Posterior vena cava (tissue), 2 donors: ENCODE results near the gene EBNA1BP2. TPM values are rescaled to one million over a fixed set of nuclear protein-coding genes. Genes with fewer than 3 reads are reported as not detected.
"Not testable (repeated sequence)": the region's sequence is repeated elsewhere in the genome, so short reads cannot be mapped to it uniquely, and the experiment has no call there.

ENCODE experiments used
- DNase-seq: peaks from one replicate; pipeline ENCODE4 v3.0.0-alpha.2; 2020; ENCODE audit warnings: low spot score
- intact Hi-C, 2 donors: fragments of 100-400 bp; cut with DNase I; formaldehyde crosslinking; loops; one replicate each; pipeline versions ENCODE4 v1.14.1 to v1.14.2; 2022 to 2023
- total RNA-seq, 2 donors: library from RNA; stranded (reverse); fragmentation: NEBNext Ultra II Directional; extraction: Animal tissue kit (Norgen Biotek cat#: 25700); gene quantifications; one replicate each; pipeline ENCODE4 v1.2.1, GENCODE V29; 2021
- donor health status: DM: yes; HTN: yes; CAD: no.
- donor health status: DM: yes; HTN: yes; CAD: no.

Gene EBNA1BP2
- total RNA-seq, 2 donors from 2014 or later: 27.3 to 42.4 TPM

DNA sequence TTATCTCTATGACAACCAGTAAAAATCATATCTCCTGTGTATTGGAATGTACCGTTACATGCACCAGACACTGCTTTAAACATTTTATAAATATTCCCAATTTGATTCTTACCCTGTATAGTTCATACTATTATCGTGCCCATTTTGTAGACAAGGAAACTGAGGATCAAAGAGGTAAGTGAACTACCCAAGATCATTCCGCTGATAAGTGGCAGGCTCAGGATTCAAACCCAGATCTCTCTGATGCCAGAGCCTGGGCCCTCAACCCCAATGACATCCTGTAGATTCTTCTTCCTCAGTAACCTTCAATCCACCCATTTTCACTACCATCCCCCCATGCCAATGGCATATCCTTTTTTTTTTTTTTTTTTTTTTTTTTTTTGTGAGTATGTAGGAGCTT lies 12.3 kb upstream of the EBNA1BP2 start:
- no peak for DNase-seq
- intact Hi-C loops: no loop called here

DNA sequence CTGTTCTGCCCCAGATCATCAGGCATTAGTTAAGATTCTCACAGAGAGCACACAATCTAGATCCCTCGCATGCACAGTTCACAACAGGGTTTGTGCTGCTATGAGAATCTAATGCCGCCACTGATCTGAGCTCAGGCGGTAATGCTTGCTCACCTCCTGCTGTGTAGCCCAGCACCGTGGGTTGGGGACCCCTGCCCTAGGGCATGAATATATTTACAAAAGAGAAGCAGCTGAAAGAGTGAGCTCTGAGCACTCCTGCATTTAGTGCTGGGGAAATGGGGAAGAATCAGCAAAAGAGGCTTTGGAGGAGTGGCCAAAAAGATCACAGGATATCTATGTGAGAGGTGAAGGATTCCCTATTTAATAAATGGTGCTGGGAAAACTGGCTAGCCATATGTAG lies 5.6 kb upstream of the EBNA1BP2 start:
- DNase-seq: no peak
- intact Hi-C loops: loop anchor here in 1 of 2 donors (10.0 kb wide), 1 partner anchor 1167 kb away; no protein-coding TSS in a partner anchor

GRCh38 chr1:43174873-43175272 lies 2.8 kb upstream of the EBNA1BP2 start:
- no peak for DNase-seq
- intact Hi-C loops: loop anchor here in 1 of 2 donors (10.0 kb wide), 1 partner anchor 1170 kb away; no protein-coding TSS in a partner anchor

DNA sequence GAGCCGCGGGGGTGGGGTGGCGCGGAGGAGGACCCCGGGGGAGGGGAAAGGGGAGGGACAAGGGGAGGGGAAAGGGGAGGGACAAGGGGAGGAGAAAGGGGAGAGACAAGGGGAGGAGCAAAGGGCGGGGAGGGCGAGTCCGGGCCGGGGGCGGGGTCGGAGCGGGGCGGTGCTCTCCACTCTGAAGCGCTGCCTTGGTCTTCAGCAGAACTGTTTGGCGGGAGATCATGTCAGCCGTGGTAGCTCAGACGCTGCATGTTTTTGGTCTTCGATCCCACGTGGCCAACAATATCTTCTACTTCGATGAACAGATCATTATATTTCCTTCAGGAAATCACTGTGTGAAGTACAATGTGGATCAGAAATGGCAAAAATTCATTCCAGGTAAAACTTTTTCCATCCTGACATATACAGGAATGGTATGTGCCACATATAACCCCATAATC lies 460 bp upstream of the EBNA1BP2 start:
- intact Hi-C loops: loop anchor here in 1 of 2 donors (10.0 kb wide), 1 partner anchor 1172 kb away; no protein-coding TSS in a partner anchor
- peak; percentile 93 for DNase-seq

DNA sequence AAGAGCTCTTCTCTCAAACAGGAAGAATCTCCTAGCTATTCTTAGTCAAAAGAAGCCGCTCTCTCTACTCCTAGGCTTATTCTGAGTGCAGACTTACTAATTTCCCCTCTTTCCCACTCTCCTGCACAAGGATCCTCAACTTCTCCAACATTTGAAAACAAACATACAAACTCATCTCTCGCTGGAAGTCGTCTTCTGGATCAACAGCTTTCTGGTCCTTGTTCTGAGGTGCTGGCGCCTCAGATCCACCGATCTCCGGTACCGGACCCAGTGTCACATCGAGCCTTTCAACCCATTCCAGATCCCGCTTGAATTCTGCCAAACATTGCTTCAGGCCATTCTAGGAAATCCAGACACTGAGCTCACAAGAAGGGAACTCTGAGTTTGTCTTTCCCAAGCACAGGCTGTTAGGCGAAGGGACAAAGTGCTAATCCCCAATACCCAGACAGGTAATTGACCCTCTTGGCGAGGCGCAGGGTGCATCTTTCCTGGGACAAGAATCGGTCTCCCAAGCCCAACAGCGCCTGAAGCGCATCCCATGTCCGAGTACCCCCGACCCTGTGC lies 696 bp downstream of the EBNA1BP2 start:
- DNase-seq: no peak
- intact Hi-C loops: loop anchor here in 1 of 2 donors (10.0 kb wide), 1 partner anchor 1173 kb away; no protein-coding TSS in a partner anchor

DNA sequence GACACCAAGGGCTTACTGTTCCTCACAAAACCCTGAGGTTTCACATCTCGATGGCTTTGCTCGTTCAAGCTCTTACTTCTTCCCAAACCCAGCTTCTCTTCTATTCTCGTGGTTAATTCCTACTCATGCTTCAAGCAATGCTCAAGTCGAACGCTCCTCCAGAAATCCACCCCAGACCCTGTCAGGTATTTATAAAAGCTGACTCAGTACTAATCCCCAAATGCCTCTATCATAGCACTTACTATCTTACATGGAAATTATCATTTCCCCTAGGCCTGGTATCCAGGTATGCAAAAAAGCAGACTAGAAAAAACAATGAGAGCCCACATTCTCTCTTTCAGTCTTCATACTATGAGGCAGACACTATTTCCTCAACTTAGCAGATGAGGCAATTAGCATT lies 6.3 kb downstream of the EBNA1BP2 start:
- DNase-seq: no peak
- intact Hi-C loops: no loop called here

- intact Hi-C loops: no loop called here
These were observed 6.9 kb downstream of the EBNA1BP2 start for GRCh38 chr1:43165162-43165561.

DNA sequence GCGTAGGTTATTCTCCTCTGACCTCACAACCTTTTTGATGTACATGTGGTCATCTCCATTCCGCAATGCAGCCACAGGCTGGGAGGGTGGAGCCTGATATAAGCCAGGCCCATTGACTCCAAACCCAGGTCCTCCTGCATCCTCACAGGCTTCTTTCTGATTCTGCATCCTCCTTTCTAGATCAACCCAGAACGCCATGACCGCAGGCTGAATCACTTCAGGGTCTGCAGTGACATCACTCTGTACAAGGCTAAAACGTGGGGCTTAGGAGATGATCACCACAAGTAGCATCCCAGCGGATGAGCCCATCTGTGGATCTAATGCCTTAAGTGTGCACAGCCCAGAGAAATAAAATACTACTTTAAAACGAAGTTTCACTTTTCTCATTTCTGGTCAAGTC lies 16.1 kb downstream of the EBNA1BP2 start:
- DNase-seq: no peak
- intact Hi-C loops: no loop called here

More at GRCh38 chr1:43165162-43165561, 6.9 kb downstream of the EBNA1BP2 start:
- no peak for DNase-seq

GRCh38 chr1:43153443-43153842 lies 18.6 kb downstream of the EBNA1BP2 start:
- intact Hi-C loops: no loop called here
- no peak for DNase-seq

DNA sequence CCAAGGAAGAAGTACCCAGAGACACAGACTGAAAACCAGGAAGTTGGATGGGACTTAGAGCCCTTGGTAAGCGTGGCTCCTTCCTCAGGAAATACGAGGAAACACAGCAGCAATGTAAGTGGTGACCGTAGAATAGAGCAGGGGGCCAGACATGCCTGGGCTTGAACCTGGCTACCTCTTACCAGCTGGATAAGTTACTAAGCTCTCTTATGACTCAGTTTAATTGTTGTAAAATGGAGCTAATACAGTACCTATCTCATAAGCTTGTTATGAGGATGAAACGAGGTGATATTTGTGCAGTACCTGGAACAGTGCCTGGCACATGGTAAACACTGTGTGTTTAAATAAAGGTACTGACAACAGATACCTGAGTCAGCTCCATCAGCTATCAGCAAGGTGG lies 19.2 kb downstream of the EBNA1BP2 start:
- DNase-seq: no peak
- intact Hi-C loops: no loop called here

DNA sequence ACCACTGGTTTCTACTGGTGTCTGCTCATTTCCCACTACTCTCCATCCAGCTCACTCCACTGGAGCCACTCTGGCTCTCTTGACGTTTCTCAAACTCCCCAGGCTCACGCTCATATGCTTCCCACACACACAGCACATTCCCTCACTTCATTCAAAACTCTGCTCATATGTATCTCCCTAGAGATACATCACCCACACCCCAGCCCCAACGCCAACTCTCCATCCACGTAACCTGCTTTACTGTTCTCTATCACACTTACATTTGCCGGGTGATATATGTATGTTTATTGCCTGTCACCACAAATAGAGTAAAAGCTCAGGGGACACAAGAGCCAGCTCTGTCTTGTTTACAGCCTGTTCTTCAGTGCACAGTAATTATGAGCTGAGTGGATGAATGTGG lies 22.2 kb downstream of the EBNA1BP2 start:
- intact Hi-C loops: no loop called here
- DNase-seq: no peak

DNA sequence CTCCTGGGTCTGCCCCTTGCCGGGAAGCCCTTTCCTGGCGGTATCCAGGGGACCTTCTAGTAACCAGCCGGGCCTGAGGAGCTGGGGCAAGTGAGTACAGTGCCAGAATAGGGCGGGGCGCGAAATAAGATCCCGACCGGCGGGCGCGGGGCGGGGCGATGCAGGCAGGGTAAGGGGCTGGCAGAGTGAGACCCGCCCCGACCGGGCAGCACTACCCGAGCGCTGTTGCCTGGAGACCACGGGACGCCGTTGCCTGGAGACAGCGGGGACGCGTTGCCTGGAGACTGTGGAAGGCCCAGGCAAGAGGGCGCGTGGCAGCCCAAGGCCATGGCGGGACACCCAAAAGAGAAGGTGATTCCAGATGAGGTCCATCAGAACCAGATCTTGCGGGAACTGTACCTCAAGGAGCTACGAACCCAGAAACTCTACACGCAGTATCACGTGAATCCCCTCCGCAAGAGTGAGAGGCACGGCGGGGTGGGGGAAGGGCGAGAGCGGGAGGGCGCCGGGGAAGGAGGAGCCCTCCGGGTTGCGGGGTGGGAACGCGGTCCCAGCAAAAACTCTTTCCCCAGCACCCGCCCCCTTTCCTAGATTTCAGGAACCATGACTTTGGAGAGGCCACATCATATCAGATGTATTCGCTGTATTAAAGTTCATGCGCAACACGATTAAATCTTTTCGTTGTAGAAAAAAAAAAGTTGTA lies 24.3 kb downstream of the EBNA1BP2 start:
- DNase-seq: peak; percentile 86
- intact Hi-C loops: no loop called here

DNA sequence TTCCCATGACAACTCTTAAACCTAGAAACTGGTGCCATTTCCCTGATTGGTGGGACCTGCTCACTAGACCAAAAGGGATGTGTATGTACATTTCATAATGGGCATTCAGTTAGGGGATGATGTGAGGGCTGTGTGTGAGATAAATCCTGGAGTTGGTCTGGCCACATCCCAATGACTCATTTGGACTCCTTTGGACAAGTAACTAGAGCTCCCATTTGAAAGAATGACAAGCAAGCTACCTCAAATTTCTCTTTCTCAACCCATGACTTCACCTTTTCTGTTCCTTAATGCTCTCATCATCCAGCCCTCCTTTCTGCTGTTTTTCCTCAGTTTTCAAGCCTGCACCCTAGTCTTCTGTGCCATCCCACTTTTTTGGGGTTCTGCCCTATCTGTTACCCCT lies 27.9 kb downstream of the EBNA1BP2 start:
- intact Hi-C loops: no loop called here
- DNase-seq: no peak

- DNase-seq: no peak
- intact Hi-C loops: no loop called here
These were observed 28.6 kb downstream of the EBNA1BP2 start for GRCh38 chr1:43143441-43143888.

DNA sequence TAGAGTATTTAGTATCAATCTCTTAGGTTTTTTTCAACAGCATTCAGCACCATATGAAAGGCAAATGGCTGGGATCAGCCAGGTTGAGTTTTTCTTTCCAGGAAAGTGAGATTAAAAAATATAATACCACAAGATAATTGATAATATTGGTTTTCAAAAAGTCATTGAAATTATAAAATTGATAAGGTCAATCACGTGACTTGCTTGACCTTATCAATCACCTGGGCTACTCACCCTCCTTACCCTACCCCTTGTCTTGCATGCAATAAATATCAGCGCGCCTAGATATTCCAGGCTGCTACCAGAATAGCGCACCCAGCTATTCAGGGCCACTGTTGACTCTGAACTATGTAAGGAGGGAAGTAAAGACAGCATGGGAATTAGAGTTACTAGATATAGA lies 31.5 kb downstream of the EBNA1BP2 start:
- DNase-seq: no peak
- intact Hi-C loops: no loop called here

GRCh38 chr1:43140010-43140409 lies 32.1 kb downstream of the EBNA1BP2 start:
- DNase-seq: no peak
- intact Hi-C loops: no loop called here

- DNase-seq, intact Hi-C loops: not testable (repeated sequence)
These were observed 32.8 kb downstream of the EBNA1BP2 start for GRCh38 chr1:43139295-43139694.

- intact Hi-C loops: no loop called here
- DNase-seq: no peak
These were observed 34.5 kb downstream of the EBNA1BP2 start for GRCh38 chr1:43137445-43138052.

GRCh38 chr1:43135857-43136781 lies 36.0 kb downstream of the EBNA1BP2 start:
- DNase-seq: no peak
- intact Hi-C loops: no loop called here
